Small intestine (tissue), 7 donors: ENCODE measurements around the gene RNASE11. TPM values are rescaled to one million over a fixed set of nuclear protein-coding genes. Genes with fewer than 3 reads are reported as not detected.

Experiments used
- DNase-seq, 2 donors: peaks; one replicate each; pipeline versions ENCODE4 v3.0.0 to v3.0.0-alpha.2; 2013
- FAIRE-seq: peaks from 2 replicates; lab custom pipeline; 2012; peaks lifted over from hg19 to GRCh38; lab: Jason Lieb, UNC
- H3K27ac ChIP-seq, 3 donors: one replicate each; pipeline ENCODE4 v1.5.1; 2013; ENCODE audit warnings: low read length in 2 of 3, mild to moderate bottlenecking in 2 of 3, control low read depth in 1 of 3, inconsistent platforms in 1 of 3, low read depth in 1 of 3, moderate library complexity in 1 of 3
- H3K27me3 ChIP-seq, 3 donors: one replicate each; pipeline ENCODE4 v1.6.1; 2013; ENCODE audit warnings: low read length in 3 of 3, inconsistent platforms in 1 of 3; ENCODE audit not compliant: control insufficient read depth in 3 of 3, insufficient read depth in 3 of 3
- H3K36me3 ChIP-seq, 3 donors: one replicate each; pipeline ENCODE4 v1.6.1; 2013; ENCODE audit warnings: low read length in 3 of 3, inconsistent platforms in 1 of 3, low read depth in 1 of 3, mild to moderate bottlenecking in 1 of 3, moderate library complexity in 1 of 3; ENCODE audit not compliant: control insufficient read depth in 3 of 3, insufficient read depth in 2 of 3
- H3K4me1 ChIP-seq, 3 donors: one replicate each; pipeline ENCODE4 v1.6.1; 2013; ENCODE audit warnings: low read length in 2 of 3, inconsistent platforms in 1 of 3, low read depth in 1 of 3, mild to moderate bottlenecking in 1 of 3, moderate library complexity in 1 of 3; ENCODE audit not compliant: control insufficient read depth in 3 of 3, insufficient read depth in 2 of 3
- H3K4me3 ChIP-seq, 3 donors: one replicate each; pipeline ENCODE4 v1.5.1; 2013; ENCODE audit warnings: low read length in 3 of 3, control low read depth in 1 of 3, inconsistent platforms in 1 of 3, low read depth in 1 of 3, mild to moderate bottlenecking in 1 of 3, moderate library complexity in 1 of 3
- H3K9me3 ChIP-seq, 2 donors: one replicate each; pipeline ENCODE4 v1.6.1; 2013; ENCODE audit warnings: low read depth in 1 of 2, low read length in 1 of 2; ENCODE audit not compliant: control insufficient read depth in 2 of 2, insufficient read depth in 1 of 2
- WGBS, 3 donors: extraction: QIAGEN DNeasy Blood & Tissue Kit; methylation state at CpG; one replicate each; pipeline ENCODE4 v1.1.7; 2013; 5-methylcytosine and 5-hydroxymethylcytosine counted together
- polyA plus RNA-seq, 4 donors: library from polyadenylated mRNA; stranded (reverse) in 3 of 4; unstranded in 1 of 4; fragments of 200-250 nt in 3 of 4; fragments of 120-200 nt in 1 of 4; gene quantifications; one replicate each; pipeline versions ENCODE4 v1.2.1 to v1.2.3, GENCODE V29; 2013
- donor health status: healthy with polysubstance abuse.
- donor health status: control.
- donor health status: control.
- donor health status: Bipolar disorder and iron deficiency.
- donor health status: healthy.

Gene RNASE11
- polyA plus RNA-seq, 4 donors, result not detected

GRCh38 chr14:20609215-20610001 lies 21.6 kb upstream of the RNASE11 start:
- FAIRE-seq (no peak), DNase-seq (peak; percentile 88)
- Histone ChIP-seq H3K27me3 (no peaks in the 10 kb centered on the region), H3K4me1 (peaks cover 0 to 16% (median 6%) of the 10 kb centered on the region in 3 donors), H3K4me3 (peak overlapping the region; percentile 55 to 80 (median 64)), H3K9me3 (no peaks in the 10 kb centered on the region), H3K36me3 (no peaks in the 10 kb centered on the region), H3K27ac (peak overlapping the region in 2 of 3 donors; percentile 57 to 63)
- WGBS, 3 donors, result 0% methylated on average over 44 of the region's 44 CpGs

GRCh38 chr14:20608383-20609110 lies 20.7 kb upstream of the RNASE11 start:
- FAIRE-seq (no peak), DNase-seq (no peak)
- Histone ChIP-seq H3K27me3 (no peaks in the 10 kb centered on the region), H3K9me3 (no peaks in the 10 kb centered on the region), H3K4me3 (no peak overlapping the region), H3K27ac (no peak overlapping the region), H3K36me3 (no peaks in the 10 kb centered on the region), H3K4me1 (peaks cover 0 to 16% (median 6%) of the 10 kb centered on the region in 3 donors)
- whole genome bisulfite sequencing, 3 donors, result 68 to 80% (median 77%) methylated on average over 7 of the region's 7 CpGs

DNA sequence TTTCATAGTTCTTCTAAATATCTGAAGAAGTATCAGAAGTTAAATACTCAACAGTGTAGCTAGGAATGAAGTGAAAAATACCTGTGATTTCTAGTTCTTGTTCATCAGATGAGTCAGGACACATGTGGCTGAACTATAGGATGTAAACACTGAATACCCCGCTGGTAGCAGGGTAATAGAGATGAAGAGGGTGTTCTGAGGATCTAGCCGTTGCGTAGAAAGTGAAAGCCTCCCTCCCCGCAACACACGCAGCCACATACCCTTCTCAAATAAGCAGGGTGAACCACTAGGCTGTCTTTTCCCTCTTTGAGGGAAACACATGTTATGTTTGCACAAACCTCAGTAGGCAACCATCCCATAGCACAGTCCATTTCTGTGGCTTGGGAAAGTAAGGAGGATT lies 19.8 kb upstream of the RNASE11 start:
- Histone ChIP-seq H3K36me3 (no peaks in the 10 kb centered on the region), H3K4me3 (no peak overlapping the region), H3K27me3 (no peaks in the 10 kb centered on the region), H3K27ac (no peak overlapping the region), H3K9me3 (no peaks in the 10 kb centered on the region), H3K4me1 (peaks cover 0 to 13% (median 6%) of the 10 kb centered on the region in 3 donors)
- FAIRE-seq (no peak), DNase-seq (no peak)
- WGBS, 3 donors, result 62 to 81% (median 71%) methylated on average over 5 of the region's 5 CpGs

- WGBS, 3 donors, result 11 to 52% (median 44%) methylated on average over 2 of the region's 2 CpGs
- Histone ChIP-seq H3K9me3 (no peaks in the 10 kb centered on the region), H3K36me3 (no peaks in the 10 kb centered on the region), H3K27ac (peak overlapping the region in 1 of 3 donors; percentile 13), H3K4me1 (peaks cover 0 to 13% (median 0%) of the 10 kb centered on the region in 3 donors), H3K4me3 (no peak overlapping the region), H3K27me3 (no peaks in the 10 kb centered on the region)
- DNase-seq, result peak; percentile 13 to 46
- no peak for FAIRE-seq
These were observed 19.1 kb upstream of the RNASE11 start for GRCh38 chr14:20606902-20607242.

GRCh38 chr14:20606190-20606901 lies 18.5 kb upstream of the RNASE11 start:
- Histone ChIP-seq H3K9me3 (no peaks in the 10 kb centered on the region), H3K27ac (peak overlapping the region in 1 of 3 donors; percentile 13), H3K27me3 (no peaks in the 10 kb centered on the region), H3K4me3 (no peak overlapping the region), H3K4me1 (peaks cover 0 to 13% (median 0%) of the 10 kb centered on the region in 3 donors), H3K36me3 (no peaks in the 10 kb centered on the region)
- 11 to 34% (median 24%) methylated on average over 6 to 8 of the region's 8 CpGs for WGBS, 3 donors
- DNase-seq (peak; percentile 91 to 94), FAIRE-seq (no peak)

DNA sequence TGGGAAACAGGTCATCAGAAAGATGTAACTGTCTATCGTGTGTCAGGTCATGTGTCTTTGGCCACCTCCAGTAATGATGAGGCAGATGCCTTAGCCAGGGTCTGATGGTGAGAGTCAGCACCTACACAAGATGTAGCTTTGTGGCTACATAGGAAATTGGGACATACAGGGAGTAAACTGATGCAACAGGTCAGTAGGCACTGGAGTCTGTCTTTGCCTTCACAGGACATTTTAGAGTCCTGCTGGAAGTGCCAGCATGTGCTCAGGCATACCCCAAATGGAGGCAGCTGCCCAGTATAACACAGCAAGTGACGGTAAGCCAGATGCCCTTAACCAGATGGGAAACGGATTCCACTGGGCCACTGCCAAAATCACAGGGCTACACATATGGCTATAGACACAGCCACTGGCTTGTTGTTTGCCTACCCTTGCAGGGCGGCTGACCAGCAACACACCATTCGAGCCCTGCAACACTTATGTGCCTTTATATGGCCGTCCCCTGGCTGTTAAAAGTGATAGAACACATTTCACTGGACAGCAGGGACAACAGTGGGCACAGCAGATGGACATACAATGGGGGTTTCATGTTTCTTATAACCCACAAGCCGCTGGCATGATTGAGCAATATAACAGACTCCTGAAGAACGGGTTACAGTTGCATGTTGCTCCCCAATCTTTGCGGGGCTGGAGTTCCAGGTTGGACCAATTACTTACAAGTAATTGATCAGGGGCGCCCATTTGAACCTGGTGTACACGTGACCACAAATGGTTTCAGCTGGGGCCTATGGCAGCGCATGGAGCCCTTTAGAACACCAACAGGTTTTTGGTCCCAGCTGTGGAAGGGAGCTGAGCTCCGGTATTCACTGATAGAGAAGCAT lies 16.3 kb upstream of the RNASE11 start:
- FAIRE-seq (no peak), DNase-seq (no peak)
- no peak overlapping the region for H3K4me3 ChIP-seq
- peaks cover 0 to 13% (median 0%) of the 10 kb centered on the region in 3 donors for H3K4me1 ChIP-seq
- WGBS, 3 donors, result 81 to 83% (median 83%) methylated on average over 13 of the region's 13 CpGs
- no peaks in the 10 kb centered on the region for H3K9me3 ChIP-seq
- H3K27me3 ChIP-seq, result no peaks in the 10 kb centered on the region
- no peak overlapping the region for H3K27ac ChIP-seq
- H3K36me3 ChIP-seq, result no peaks in the 10 kb centered on the region

- H3K4me1 ChIP-seq, result peaks cover 0 to 13% (median 0%) of the 10 kb centered on the region in 3 donors
- H3K36me3 ChIP-seq, result no peaks in the 10 kb centered on the region
- H3K27me3 ChIP-seq, result no peaks in the 10 kb centered on the region
- no peak for DNase-seq
- H3K4me3 ChIP-seq, result no peak overlapping the region
- no peak overlapping the region for H3K27ac ChIP-seq
- no peaks in the 10 kb centered on the region for H3K9me3 ChIP-seq
- no peak for FAIRE-seq
- 87 to 92% (median 92%) methylated on average over 9 of the region's 9 CpGs for WGBS, 3 donors
These were observed 14.8 kb upstream of the RNASE11 start for GRCh38 chr14:20602583-20602982.
